Lower lobe of right lung (tissue), 2 donors: ENCODE results near the gene IRS2. TPM values are rescaled to one million over a fixed set of nuclear protein-coding genes. Genes with fewer than 3 reads are reported as not detected.
A peak's percentile ranks its signal among the peaks of the same experiment; 100 is the strongest.

Experiments
- ATAC-seq, 2 donors: fragments of 200-7000 bp; cut with Tn5 transposase; one replicate each; pipeline ENCODE4 v1.9.1; 2020 to 2022; ENCODE audit warnings: mild to moderate bottlenecking in 2 of 2, moderate library complexity in 2 of 2
- DNase-seq: peaks from one replicate; pipeline ENCODE4 v3.0.0-alpha.2; 2020
- H3K27ac ChIP-seq: fragments of 200-600 bp; one replicate; pipeline ENCODE4 v1.8.0; 2022
- H3K27me3 ChIP-seq: fragments of 200-600 bp; one replicate; pipeline ENCODE4 v1.8.0; 2022; ENCODE audit warnings: low read depth
- H3K36me3 ChIP-seq: fragments of 200-600 bp; one replicate; pipeline ENCODE4 v1.8.0; 2022; ENCODE audit warnings: mild to moderate bottlenecking
- H3K4me1 ChIP-seq: fragments of 200-600 bp; one replicate; pipeline ENCODE4 v1.8.0; 2022
- H3K4me3 ChIP-seq: fragments of 200-600 bp; one replicate; pipeline ENCODE4 v1.8.0; 2022; ENCODE audit warnings: mild to moderate bottlenecking
- H3K9me3 ChIP-seq: fragments of 200-600 bp; one replicate; pipeline ENCODE4 v1.8.0; 2022
- CTCF ChIP-seq: fragments of 200-600 bp; IDR thresholded peaks from one replicate; pipeline ENCODE4 v1.8.0; 2022; ENCODE audit warnings: antibody characterized with exemption, mild to moderate bottlenecking
- intact Hi-C: fragments of 100-400 bp; cut with DNase I; formaldehyde crosslinking; loops from one replicate; pipeline ENCODE4 v1.11.0; 2022
- total RNA-seq: library from RNA; stranded (reverse); fragmentation: NEBNext Ultra II Directional; extraction: Animal tissue kit (Norgen Biotek cat#: 25700); gene quantifications from one replicate; pipeline ENCODE4 v1.2.1, GENCODE V29; 2021
- donor health status: DM: no; HTN: yes; CAD: no; lungs with severe emphysema.

The IRS2 gene
- total RNA-seq, 1 donor from 2014 or later: 34.0 TPM

- H3K27me3 ChIP-seq: peaks cover 14% of the 10 kb centered on the region
- DNase-seq: no peak
- no peak overlapping the region for H3K27ac ChIP-seq
- intact Hi-C loops: no loop called here
- no peaks in the 10 kb centered on the region for H3K9me3 ChIP-seq
- no peak overlapping the region for H3K4me3 ChIP-seq
- H3K4me1 ChIP-seq: no peaks in the 10 kb centered on the region
- no peak for ATAC-seq
- H3K36me3 ChIP-seq: no peaks in the 10 kb centered on the region
- TF ChIP-seq CTCF: no peak
These were observed 8.6 kb upstream of the IRS2 start for GRCh38 chr13:109795011-109795410.

- Histone ChIP-seq H3K27me3 (peaks cover 14% of the 10 kb centered on the region), H3K4me1 (peaks cover 7% of the 10 kb centered on the region), H3K4me3 (no peak overlapping the region), H3K27ac (no peak overlapping the region), H3K36me3 (no peaks in the 10 kb centered on the region), H3K9me3 (no peaks in the 10 kb centered on the region)
- ATAC-seq (peak; percentile 66 to 68), DNase-seq (peak; percentile 72)
- TF ChIP-seq CTCF: no peak
- intact Hi-C loops: no loop called here
These were observed 7.7 kb upstream of the IRS2 start for GRCh38 chr13:109794095-109794494.

- Histone ChIP-seq H3K9me3 (no peaks in the 10 kb centered on the region), H3K4me3 (no peak overlapping the region), H3K27me3 (peaks cover 14% of the 10 kb centered on the region), H3K4me1 (peaks cover 19% of the 10 kb centered on the region), H3K36me3 (no peaks in the 10 kb centered on the region), H3K27ac (no peak overlapping the region)
- no peak for TF ChIP-seq CTCF
- no peak for DNase-seq
- no peak for ATAC-seq
- intact Hi-C loops: no loop called here
These were observed 6.2 kb upstream of the IRS2 start for GRCh38 chr13:109792416-109793059.

GRCh38 chr13:109790942-109791605, 4.7 kb upstream of the IRS2 start:
- TF ChIP-seq CTCF: peak; percentile 37
- H3K4me3 ChIP-seq: no peak overlapping the region
- H3K36me3 ChIP-seq: no peaks in the 10 kb centered on the region
- ATAC-seq (peak in 1 of 2 donors; percentile 3), DNase-seq (no peak)
- H3K27ac ChIP-seq: no peak overlapping the region
- peaks cover 21% of the 10 kb centered on the region for H3K4me1 ChIP-seq
- intact Hi-C loops: no loop called here
- no peaks in the 10 kb centered on the region for H3K9me3 ChIP-seq
- peaks cover 10% of the 10 kb centered on the region for H3K27me3 ChIP-seq

- no peak for TF ChIP-seq CTCF
- no peaks in the 10 kb centered on the region for H3K9me3 ChIP-seq
- H3K4me3 ChIP-seq: no peak overlapping the region
- H3K27me3 ChIP-seq: peaks cover 6% of the 10 kb centered on the region
- DNase-seq (no peak), ATAC-seq (no peak)
- peaks cover 22% of the 10 kb centered on the region for H3K4me1 ChIP-seq
- no peaks in the 10 kb centered on the region for H3K36me3 ChIP-seq
- no peak overlapping the region for H3K27ac ChIP-seq
- intact Hi-C loops: no loop called here
These were observed 3.7 kb upstream of the IRS2 start for GRCh38 chr13:109790086-109790485.
